GM12801 (cell line): ENCODE results near the gene EFNA5.

Source experiments
- TF ChIP-seq, protein P1 (sequence below): IDR thresholded peaks from one replicate; pipeline ENCODE4 v1.5.1; 2011; ENCODE audit warnings: control low read depth; ENCODE audit not compliant: insufficient read length; ENCODE audit errors: extremely low read depth

Gene EFNA5

GRCh38 chr5:107502676-107503060 lies 168.1 kb downstream of the EFNA5 start:
- TF ChIP-seq, protein P1, sequence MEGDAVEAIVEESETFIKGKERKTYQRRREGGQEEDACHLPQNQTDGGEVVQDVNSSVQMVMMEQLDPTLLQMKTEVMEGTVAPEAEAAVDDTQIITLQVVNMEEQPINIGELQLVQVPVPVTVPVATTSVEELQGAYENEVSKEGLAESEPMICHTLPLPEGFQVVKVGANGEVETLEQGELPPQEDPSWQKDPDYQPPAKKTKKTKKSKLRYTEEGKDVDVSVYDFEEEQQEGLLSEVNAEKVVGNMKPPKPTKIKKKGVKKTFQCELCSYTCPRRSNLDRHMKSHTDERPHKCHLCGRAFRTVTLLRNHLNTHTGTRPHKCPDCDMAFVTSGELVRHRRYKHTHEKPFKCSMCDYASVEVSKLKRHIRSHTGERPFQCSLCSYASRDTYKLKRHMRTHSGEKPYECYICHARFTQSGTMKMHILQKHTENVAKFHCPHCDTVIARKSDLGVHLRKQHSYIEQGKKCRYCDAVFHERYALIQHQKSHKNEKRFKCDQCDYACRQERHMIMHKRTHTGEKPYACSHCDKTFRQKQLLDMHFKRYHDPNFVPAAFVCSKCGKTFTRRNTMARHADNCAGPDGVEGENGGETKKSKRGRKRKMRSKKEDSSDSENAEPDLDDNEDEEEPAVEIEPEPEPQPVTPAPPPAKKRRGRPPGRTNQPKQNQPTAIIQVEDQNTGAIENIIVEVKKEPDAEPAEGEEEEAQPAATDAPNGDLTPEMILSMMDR, result no peak

- TF ChIP-seq, protein P1, result no peak
Observed at GRCh38 chr5:107501965-107502675, 168.6 kb downstream of the EFNA5 start.

- TF ChIP-seq, protein P1, result no peak
Observed at GRCh38 chr5:107500840-107501239, 169.9 kb downstream of the EFNA5 start.

- TF ChIP-seq, protein P1, result no peak
Observed at GRCh38 chr5:107500347-107500746, 170.4 kb downstream of the EFNA5 start.

GRCh38 chr5:107499776-107500175 lies 171.0 kb downstream of the EFNA5 start:
- TF ChIP-seq, protein P1, result no peak

DNA sequence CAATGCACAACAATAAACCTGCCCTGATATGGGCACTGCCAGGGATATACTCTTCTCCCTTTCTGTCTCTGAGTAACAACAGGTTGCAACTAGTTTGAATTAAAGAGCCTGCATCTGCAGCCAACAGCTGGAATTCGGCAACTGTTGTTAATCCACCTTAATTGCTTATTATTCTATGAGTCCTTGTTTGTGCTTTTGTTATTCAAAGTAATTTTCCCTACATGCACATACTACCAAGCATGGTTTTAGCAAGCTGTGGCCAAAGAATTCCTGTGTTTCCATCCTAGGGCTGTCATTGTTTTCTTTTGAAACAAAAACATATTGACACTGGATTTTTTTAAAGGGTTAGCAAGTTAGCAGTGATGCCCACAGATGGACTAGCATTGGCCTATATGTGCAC lies 171.5 kb downstream of the EFNA5 start:
- TF ChIP-seq, protein P1, result no peak

- TF ChIP-seq, protein P1, result no peak
Observed at GRCh38 chr5:107496466-107496865, 174.3 kb downstream of the EFNA5 start.
